Stimulated activated CD8-positive, alpha-beta memory T cell treated with anti-CD3 and anti-CD28 coated beads, Interleukin-4, amount 100 ng/mL, for 4 hours (primary cell): ENCODE measurements around the gene USP48.
"Not testable (repeated sequence)": the region's sequence is repeated elsewhere in the genome, so short reads cannot be mapped to it uniquely, and the experiment has no call there.

Experiments used
- DNase-seq, 2 donors: peaks; one replicate each; pipeline ENCODE4 v3.0.0-alpha.2; 2020; ENCODE audit warnings: low read depth in 2 of 2, low spot score in 1 of 2

Gene USP48

GRCh38 chr1:21641076-21641475 lies 141.9 kb downstream of the USP48 start:
- DNase-seq, result no peak

DNA sequence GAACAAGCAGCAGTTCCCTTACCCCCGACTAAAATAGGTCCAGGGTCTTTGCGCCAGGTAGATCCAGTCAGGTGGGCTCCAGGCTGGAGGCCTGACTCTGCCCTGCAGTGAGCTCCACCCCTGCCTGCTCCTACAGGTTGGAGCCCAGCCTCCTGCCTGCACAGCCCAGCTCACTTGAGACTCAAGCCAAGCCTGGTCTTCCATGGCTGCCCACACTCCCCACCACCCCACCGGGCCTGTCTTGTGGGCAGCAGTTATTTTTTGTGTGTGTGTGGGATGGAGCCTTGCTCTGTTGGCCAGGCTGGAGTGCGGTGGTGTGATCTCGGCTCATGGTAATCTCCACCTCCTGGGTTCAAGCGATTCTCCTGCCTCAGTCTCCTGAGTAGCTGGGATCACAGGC lies 142.3 kb downstream of the USP48 start:
- no peak for DNase-seq

DNA sequence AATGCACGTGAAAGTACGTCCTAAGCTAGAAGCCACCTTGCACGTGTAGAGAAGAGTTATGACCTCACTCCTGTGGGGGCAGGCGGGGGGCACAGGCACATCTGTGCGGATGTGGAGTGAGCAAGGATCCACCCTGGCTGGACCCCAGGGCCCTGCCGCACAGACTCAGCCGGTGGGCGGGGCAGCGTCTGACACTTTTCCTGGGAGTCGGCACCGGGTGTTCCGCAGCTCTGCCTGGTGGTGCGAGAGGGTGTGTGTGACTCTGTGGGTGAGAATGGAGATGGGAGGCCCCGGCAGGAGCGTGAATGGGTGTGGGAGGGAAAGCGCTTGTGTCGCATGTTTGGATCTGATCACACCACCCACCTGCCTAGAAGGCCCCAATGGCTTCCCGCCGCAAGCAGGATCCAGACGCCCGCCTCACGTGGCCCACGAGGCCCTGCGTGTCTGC lies 143.3 kb downstream of the USP48 start:
- no peak for DNase-seq

DNA sequence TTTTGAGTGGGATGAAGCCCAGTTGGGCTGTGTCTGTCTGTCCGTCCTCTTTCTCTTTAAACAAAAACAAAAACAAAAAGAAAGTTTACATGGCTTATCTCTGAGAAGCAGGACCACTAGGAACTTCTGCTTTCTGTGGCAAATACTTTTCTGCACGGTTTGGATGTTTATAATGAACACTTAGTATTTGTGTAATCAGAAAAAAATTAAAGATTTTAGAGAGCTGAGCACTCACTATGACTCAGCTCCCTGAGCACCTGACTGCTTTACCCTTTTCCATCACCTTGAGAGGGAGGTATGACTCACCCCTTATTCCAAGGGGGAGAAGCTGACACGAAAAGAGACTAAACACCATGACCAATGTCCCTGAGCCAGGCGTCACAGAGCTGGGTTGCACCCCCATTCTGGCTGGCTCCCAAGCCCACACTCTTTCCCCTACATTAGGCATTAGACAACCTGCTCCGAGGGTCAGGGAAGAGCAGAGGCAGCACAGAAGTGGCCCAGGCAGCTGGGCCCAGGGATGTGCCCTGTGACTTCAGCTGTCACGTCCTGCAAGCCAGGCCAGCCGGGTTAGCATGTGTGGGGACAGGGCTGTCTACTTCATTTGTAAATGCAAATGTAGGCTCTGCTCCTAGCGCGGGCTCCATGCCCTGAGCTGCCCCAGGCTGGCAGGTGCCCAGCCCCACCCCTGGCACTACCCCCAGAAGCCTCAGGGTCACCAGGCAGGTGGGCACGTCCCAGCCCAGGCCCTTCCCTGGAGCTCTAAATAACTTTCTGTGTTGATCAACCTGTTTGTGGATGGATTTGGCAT lies 144.2 kb downstream of the USP48 start:
- no peak for DNase-seq

GRCh38 chr1:21637514-21637913 lies 145.4 kb downstream of the USP48 start:
- no peak for DNase-seq

- DNase-seq, result no peak
Observed at GRCh38 chr1:21636029-21636428, 146.9 kb downstream of the USP48 start.

DNA sequence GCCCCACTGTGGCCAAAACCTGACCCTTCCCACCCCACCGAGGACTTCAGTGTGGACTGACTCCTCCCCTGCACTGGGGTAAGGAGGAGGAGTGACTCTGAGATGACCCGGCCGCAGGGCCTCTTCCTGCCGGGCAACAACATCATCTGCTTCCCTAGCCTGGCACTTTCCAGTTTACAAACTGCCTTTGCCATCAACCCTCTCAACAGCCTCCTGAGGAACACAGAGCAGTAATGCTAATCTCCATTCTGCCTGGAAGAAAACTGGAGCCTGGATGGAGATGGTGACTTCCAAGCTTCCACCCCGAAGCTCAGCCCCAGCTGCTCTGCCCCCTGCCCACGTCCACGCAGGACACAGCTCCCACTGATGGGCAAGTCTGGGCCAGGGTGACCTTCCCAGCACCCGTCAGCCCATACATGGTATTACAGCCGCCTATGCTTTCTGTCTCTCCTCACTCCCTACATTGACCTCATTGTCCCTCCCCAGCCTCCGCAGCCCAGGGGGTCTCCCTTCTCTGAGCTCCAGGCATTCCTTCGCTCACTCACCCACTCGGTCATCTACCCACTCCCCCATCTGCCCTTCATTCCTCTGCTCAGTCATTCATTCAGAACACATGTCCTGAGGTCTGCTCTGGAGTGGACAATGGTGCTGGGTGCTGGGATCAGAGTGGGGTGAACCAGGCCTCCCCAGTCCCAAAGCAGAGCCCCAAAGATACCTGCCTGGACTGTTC lies 148.0 kb downstream of the USP48 start:
- DNase-seq, result no peak

GRCh38 chr1:21633992-21634805 lies 148.8 kb downstream of the USP48 start:
- no peak for DNase-seq

- no peak for DNase-seq
Observed at GRCh38 chr1:21633141-21633755, 149.7 kb downstream of the USP48 start.

DNA sequence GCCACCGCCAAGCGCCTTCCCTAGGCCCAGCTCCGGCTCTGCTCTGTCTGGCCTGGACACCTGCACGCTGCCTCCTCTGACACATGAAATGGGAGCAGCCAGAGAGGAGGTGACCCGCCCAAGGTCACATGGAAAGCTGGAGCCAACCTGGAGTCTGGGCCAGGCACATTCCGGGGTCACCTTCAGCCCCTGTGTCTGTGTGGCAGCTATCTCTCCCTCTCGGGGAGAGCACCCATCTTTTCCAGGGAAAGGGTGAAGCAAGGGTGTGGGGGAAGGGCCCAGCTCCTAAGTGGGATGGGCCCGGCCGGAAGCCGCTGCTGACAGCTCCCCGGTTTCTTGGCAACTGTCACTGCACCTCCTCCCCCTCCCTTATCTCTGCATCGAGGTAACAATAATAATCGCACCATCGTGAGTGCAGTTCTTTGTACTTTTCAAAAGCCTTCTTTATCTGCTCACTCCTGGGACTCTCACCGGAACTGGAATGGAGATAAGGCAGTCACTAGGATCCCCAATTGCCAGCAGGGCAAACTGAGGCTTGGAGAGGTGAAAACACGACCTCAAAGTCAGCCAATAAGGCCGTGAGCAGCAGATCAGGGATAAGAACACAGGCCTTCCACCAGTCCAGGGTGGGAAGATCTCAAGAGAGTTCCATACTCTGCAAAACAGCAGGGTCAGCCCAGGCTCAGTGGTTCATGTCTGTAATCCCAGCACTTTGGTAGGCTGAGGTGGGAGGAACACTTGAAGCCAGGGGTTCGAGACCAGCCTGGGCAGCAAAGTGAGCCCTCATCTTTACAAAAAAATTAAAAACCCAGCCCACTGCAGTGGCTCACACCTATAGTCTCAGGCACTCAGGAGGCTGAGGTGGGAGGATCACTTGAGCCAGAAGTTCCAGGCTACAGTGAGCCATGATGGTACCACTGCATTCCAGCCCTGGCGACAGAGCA lies 150.7 kb downstream of the USP48 start:
- no peak for DNase-seq

DNA sequence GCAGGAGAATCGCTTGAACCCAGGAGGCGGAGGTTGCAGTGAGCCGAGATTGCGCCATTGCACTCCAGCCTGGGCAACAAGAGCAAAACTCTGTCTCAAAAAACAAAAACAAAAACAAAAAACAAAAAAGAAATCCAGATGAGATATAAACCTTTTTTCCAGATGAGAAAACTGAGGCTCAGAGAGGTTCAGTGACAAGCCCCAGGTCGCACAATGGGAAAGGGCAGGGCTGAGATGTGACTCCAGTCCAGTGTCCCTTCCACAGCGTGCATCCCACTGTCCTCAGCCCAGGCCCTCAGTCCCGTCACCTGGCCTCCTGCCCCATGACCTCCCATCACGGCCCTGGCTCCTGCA lies 151.4 kb downstream of the USP48 start:
- DNase-seq, result not testable (repeated sequence)

- DNase-seq, result no peak
Observed at GRCh38 chr1:21630571-21631343, 152.2 kb downstream of the USP48 start.

DNA sequence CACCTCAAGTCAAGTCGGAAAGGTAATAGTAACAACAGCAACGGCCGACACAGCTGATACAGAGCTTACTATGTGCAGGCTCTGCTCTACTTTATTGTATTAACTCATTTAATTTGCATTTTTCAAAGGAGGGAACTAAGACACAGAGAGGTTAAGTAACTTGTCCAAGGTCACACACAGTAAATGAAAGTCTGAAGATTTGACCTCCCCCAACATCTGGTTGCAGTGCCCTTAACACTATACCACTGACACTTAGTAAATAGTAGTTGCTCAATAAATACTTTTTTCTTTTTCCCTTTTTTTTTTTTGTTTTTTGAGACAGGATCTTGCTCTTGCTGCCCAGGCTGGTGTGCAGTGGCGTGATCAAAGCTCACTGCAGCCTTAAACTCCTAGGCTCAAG lies 153.0 kb downstream of the USP48 start:
- DNase-seq, result no peak

- DNase-seq, result no peak
Observed at GRCh38 chr1:21628798-21629393, 154.1 kb downstream of the USP48 start.
